HG03378 (cell line): ENCODE measurements around the gene RABL2A.
"Not testable (repeated sequence)": the region's sequence is repeated elsewhere in the genome, so short reads cannot be mapped to it uniquely, and the experiment has no call there.

ENCODE experiments used
- ATAC-seq: cut with Tn5 transposase; IDR thresholded peaks from one replicate; pipeline ENCODE4 v1.9.1; 2021; ENCODE audit warnings: mild to moderate bottlenecking, moderate library complexity; ENCODE audit not compliant: unreplicated experiment

RABL2A gene

GRCh38 chr2:113677330-113677729 lies 50.3 kb downstream of the RABL2A start:
- no peak for ATAC-seq

- ATAC-seq = no peak
Measured at GRCh38 chr2:113679457-113679856, 52.4 kb downstream of the RABL2A start.

GRCh38 chr2:113685471-113685870 lies 58.4 kb downstream of the RABL2A start:
- no peak for ATAC-seq

GRCh38 chr2:113686537-113686936 lies 59.5 kb downstream of the RABL2A start:
- no peak for ATAC-seq

GRCh38 chr2:113690871-113691270 lies 63.8 kb downstream of the RABL2A start:
- not testable (repeated sequence) for ATAC-seq
